ENCODE results near the gene CSRP3. TPM values are rescaled to one million over a fixed set of nuclear protein-coding genes. Genes with fewer than 3 reads are reported as not detected.
"Not testable (repeated sequence)": the region's sequence is repeated elsewhere in the genome, so short reads cannot be mapped to it uniquely, and the experiment has no call there.

The CSRP3 gene
- total and polyA plus RNA-seq, 7 donors, result 0.66 to 1.2 (median 1.2) TPM; not detected in 4

DNA sequence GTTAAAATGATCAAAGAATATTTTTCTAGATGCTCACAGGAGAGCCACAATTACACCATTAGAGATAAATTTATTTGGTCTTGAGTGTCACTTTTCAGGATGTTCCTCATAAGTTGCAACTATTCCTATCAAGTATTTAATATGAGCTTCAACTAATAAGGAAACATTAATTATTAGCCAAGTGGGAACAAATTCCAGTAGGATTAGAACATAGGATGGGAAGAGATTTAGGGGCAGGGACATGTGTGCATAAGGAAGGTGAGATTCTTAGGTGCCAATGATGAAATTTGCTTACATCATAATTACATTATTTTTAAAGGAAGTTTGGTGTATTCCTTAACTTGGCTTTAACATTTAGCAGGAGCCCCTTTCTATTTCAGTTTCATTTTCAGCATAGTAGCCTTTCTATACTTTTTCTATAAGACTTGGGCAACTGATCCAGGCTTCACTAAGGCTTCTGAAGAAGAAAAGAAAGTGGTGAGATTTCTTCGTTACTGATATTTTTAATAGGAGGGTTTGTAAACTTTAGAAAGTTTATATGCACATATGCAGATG, 38.8 kb downstream of the CSRP3 start:
- no peak for DNase-seq
- H3K36me3 ChIP-seq, result peaks cover 0 to 49% (median 0%) of the 10 kb centered on the region in 4 donors
- intact Hi-C loops (cut with DNase I), result no loop called here

DNA sequence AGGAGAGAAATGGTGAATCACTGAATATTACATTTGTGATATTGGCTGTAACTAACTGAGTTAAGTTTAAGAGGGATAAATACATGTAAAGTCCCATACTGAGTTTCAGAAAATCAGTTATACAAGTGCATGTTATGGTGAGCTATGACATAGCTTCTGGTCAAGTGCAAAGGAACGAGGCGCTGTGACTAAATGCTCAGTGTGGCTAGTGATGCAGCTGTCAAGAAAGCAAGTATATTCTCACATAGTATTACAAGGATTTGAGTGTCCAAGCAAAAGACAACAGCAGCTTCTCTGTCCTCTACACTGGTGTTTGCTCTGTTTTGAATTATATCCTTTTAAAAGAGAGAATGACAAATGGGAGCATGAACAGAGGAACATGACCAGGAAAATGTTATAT, 40.1 kb downstream of the CSRP3 start:
- TF ChIP-seq, protein P1, sequence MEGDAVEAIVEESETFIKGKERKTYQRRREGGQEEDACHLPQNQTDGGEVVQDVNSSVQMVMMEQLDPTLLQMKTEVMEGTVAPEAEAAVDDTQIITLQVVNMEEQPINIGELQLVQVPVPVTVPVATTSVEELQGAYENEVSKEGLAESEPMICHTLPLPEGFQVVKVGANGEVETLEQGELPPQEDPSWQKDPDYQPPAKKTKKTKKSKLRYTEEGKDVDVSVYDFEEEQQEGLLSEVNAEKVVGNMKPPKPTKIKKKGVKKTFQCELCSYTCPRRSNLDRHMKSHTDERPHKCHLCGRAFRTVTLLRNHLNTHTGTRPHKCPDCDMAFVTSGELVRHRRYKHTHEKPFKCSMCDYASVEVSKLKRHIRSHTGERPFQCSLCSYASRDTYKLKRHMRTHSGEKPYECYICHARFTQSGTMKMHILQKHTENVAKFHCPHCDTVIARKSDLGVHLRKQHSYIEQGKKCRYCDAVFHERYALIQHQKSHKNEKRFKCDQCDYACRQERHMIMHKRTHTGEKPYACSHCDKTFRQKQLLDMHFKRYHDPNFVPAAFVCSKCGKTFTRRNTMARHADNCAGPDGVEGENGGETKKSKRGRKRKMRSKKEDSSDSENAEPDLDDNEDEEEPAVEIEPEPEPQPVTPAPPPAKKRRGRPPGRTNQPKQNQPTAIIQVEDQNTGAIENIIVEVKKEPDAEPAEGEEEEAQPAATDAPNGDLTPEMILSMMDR (IDR thresholded peaks at IDR 0.05), result no peak
- no peak for TF ChIP-seq EP300 (IDR thresholded peaks at IDR 0.05)
- TF ChIP-seq POLR2A (IDR thresholded peaks at IDR 0.05), result no peak
- no peak for TF ChIP-seq POLR2AphosphoS5 (IDR thresholded peaks at IDR 0.05)
- Histone ChIP-seq H3K4me1 (no peaks in the 10 kb centered on the region), H3K27me3 (no peaks in the 10 kb centered on the region), H3K9me3 (no peaks in the 10 kb centered on the region), H3K27ac (no peak overlapping the region), H3K4me3 (no peak overlapping the region), H3K36me3 (peaks cover 0 to 41% (median 0%) of the 10 kb centered on the region in 4 donors)
- intact Hi-C loops (cut with DNase I), result no loop called here
- WGBS, 2 donors, result 93 to 99% methylated on average over 2 of the region's 2 CpGs
- DNase-seq, result no peak

More for the DNA sequence above, 38.8 kb downstream of the CSRP3 start:
- Histone ChIP-seq H3K27me3 (no peaks in the 10 kb centered on the region), H3K4me3 (no peak overlapping the region), H3K4me1 (peaks cover 0 to 3% (median 1%) of the 10 kb centered on the region in 4 donors), H3K27ac (no peak overlapping the region), H3K9me3 (no peaks in the 10 kb centered on the region)
- TF ChIP-seq POLR2A (IDR thresholded peaks at IDR 0.05), result no peak
- TF ChIP-seq EP300 (IDR thresholded peaks at IDR 0.05), result no peak
- no peak for TF ChIP-seq POLR2AphosphoS5 (IDR thresholded peaks at IDR 0.05)
- TF ChIP-seq, protein P1 (IDR thresholded peaks at IDR 0.05), result no peak
- 96 to 99% methylated on average over 1 of the region's 1 CpG for WGBS, 2 donors

DNA sequence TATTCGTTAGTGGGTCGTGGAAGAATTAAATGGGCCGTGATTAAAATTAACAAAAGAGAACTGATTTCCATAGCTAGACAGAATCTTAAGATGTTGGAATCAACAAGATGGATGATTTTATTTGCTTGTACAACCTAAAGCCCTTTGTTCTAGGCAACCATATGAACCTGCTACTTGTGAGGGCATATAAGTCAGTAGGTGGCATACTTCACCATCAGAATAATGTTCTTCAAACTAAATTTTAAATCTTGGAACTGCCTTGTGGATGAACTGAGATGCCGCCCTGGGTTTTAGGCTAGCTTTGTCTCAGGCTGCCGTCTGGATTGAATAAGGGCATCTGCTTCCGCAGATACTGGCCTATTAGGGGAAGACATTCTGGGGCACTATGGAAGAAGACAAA, 40.9 kb downstream of the CSRP3 start:
- Histone ChIP-seq H3K4me1 (no peaks in the 10 kb centered on the region), H3K4me3 (no peak overlapping the region), H3K27me3 (no peaks in the 10 kb centered on the region), H3K27ac (no peak overlapping the region), H3K9me3 (no peaks in the 10 kb centered on the region), H3K36me3 (peaks cover 0 to 35% (median 0%) of the 10 kb centered on the region in 4 donors)
- intact Hi-C loops (cut with DNase I), result no loop called here
- WGBS, 2 donors, result 90 to 91% methylated on average over 6 of the region's 6 CpGs
- no peak for DNase-seq
- TF ChIP-seq, protein P1 (IDR thresholded peaks at IDR 0.05), result no peak
- TF ChIP-seq POLR2AphosphoS5 (IDR thresholded peaks at IDR 0.05), result no peak
- TF ChIP-seq POLR2A (IDR thresholded peaks at IDR 0.05), result no peak

DNA sequence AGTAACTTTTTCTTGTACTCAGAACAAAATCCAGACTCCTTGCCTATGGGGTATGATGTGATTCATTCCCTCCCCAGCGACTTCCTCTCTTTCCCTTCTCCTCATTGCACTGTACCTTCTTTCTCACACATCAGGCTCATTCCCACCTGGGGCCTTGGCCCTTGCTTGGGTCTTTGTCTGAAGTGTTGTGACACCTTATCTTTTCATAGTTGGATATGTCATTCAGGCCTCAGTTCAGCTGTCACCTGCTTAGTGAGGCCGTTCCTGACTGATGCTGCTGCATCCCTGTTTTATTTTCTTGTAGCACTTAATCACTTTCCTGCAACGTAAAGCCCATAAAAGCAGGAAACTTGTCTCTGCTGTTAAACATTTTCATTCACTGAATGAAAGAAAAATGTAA, 44.9 kb downstream of the CSRP3 start:
- DNase-seq, result no peak
- TF ChIP-seq POLR2A (IDR thresholded peaks at IDR 0.05) (no peak), EP300 (IDR thresholded peaks at IDR 0.05) (no peak), POLR2AphosphoS5 (IDR thresholded peaks at IDR 0.05) (no peak)
- Histone ChIP-seq H3K4me1 (no peaks in the 10 kb centered on the region), H3K4me3 (no peak overlapping the region), H3K27me3 (no peaks in the 10 kb centered on the region), H3K9me3 (no peaks in the 10 kb centered on the region), H3K36me3 (peaks cover 0 to 46% (median 0%) of the 10 kb centered on the region in 4 donors), H3K27ac (no peak overlapping the region)
- intact Hi-C loops (cut with DNase I), result no loop called here
- 50 to 59% methylated on average over 3 of the region's 3 CpGs for WGBS, 2 donors

DNA sequence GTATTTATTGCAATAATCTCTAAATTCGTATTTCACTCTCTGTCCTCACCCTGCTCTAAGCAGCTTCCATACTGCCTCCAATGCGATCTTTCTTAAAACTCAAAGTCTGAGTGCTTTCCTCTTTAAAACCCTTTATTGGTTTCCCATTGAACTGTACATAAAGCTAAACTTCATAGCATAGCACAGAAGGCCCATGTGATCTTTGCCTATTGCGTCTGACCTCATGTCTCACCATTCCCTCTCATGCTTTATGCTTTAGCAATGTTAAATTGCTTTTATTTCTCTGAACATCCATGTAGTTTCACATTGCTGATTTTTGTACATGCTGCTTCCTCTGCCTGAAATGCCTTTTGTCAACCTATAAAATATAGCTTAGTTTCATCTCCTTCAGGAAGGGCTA, 56.5 kb downstream of the CSRP3 start:
- peaks cover 0 to 40% (median 0%) of the 10 kb centered on the region in 4 donors for H3K36me3 ChIP-seq
- no peaks in the 10 kb centered on the region for H3K4me1 ChIP-seq
- no peaks in the 10 kb centered on the region for H3K9me3 ChIP-seq
- H3K27me3 ChIP-seq, result no peaks in the 10 kb centered on the region
- intact Hi-C loops (cut with DNase I), result no loop called here
- H3K4me3 ChIP-seq, result no peak overlapping the region
- DNase-seq, result no peak
- 31 to 54% methylated on average over 3 of the region's 3 CpGs for WGBS, 2 donors
- no peak overlapping the region for H3K27ac ChIP-seq
- TF ChIP-seq POLR2A (IDR thresholded peaks at IDR 0.05) (no peak), EP300 (IDR thresholded peaks at IDR 0.05) (no peak), POLR2AphosphoS5 (IDR thresholded peaks at IDR 0.05) (no peak)
- TF ChIP-seq, protein P1 (IDR thresholded peaks at IDR 0.05), result no peak

DNA sequence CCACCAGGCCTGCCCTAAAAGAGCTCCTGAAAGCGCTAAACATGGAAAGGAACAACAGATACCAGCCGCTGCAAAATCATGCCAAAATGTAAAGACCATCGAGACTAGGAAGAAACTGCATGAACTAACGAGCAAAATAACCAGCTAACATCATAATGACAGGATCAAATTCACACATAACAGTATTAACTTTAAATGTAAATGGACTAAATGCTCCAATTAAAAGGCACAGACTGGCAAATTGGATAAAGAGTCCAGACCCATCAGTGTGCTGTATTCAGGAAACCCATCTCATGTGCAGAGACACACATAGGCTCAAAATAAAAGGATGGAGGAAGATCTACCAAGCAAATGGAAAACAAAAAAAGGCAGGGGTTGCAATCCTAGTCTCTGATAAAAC, 64.9 kb downstream of the CSRP3 start:
- H3K27me3 ChIP-seq; H3K4me1 ChIP-seq; H3K4me3 ChIP-seq; H3K36me3 ChIP-seq; DNase-seq; H3K9me3 ChIP-seq; H3K27ac ChIP-seq; intact Hi-C loops (cut with DNase I): not testable (repeated sequence)
- WGBS, 2 donors, result 97 to 98% methylated on average over 4 of the region's 4 CpGs

Measured in sigmoid colon (tissue), 7 donors.